ENCODE measurements around the gene SMC6.

The SMC6 gene

GRCh38 chr2:17719562-17720371 is 33.8 kb downstream of the SMC6 start:
- peak; percentile 63 for TF ChIP-seq CTCF (IDR thresholded peaks at IDR 0.05; ENCODE audit: low read depth, low read length, missing control alignments)
- DNase-seq (ENCODE audit: extremely low read depth, low read depth) = no peak
- H3K4me3 ChIP-seq (replicated peaks; ENCODE audit: low read depth, low read length) = no peak overlapping the region

- DNase-seq (ENCODE audit: extremely low read depth, low read depth) = no peak
- no peak for TF ChIP-seq CTCF (IDR thresholded peaks at IDR 0.05; ENCODE audit: low read depth, low read length, missing control alignments)
- no peak overlapping the region for H3K4me3 ChIP-seq (replicated peaks; ENCODE audit: low read depth, low read length)
Observed at GRCh38 chr2:17718689-17719088, 34.9 kb downstream of the SMC6 start.

- TF ChIP-seq CTCF (IDR thresholded peaks at IDR 0.05; ENCODE audit: low read depth, low read length, missing control alignments) = no peak
- DNase-seq (ENCODE audit: extremely low read depth, low read depth) = no peak
- no peak overlapping the region for H3K4me3 ChIP-seq (replicated peaks; ENCODE audit: low read depth, low read length)
Observed at GRCh38 chr2:17717666-17718065, 35.9 kb downstream of the SMC6 start.

- DNase-seq (ENCODE audit: extremely low read depth, low read depth) = no peak
- TF ChIP-seq CTCF (IDR thresholded peaks at IDR 0.05; ENCODE audit: low read depth, low read length, missing control alignments) = no peak
- H3K4me3 ChIP-seq (replicated peaks; ENCODE audit: low read depth, low read length) = no peak overlapping the region
Observed at GRCh38 chr2:17713291-17713690, 40.3 kb downstream of the SMC6 start.

- no peak for DNase-seq (ENCODE audit: extremely low read depth, low read depth)
- no peak overlapping the region for H3K4me3 ChIP-seq (replicated peaks; ENCODE audit: low read depth, low read length)
- no peak for TF ChIP-seq CTCF (IDR thresholded peaks at IDR 0.05; ENCODE audit: low read depth, low read length, missing control alignments)
Observed at GRCh38 chr2:17710547-17711248, 42.9 kb downstream of the SMC6 start.

GRCh38 chr2:17709897-17710296 is 43.7 kb downstream of the SMC6 start:
- no peak for TF ChIP-seq CTCF (IDR thresholded peaks at IDR 0.05; ENCODE audit: low read depth, low read length, missing control alignments)
- DNase-seq (ENCODE audit: extremely low read depth, low read depth) = no peak
- H3K4me3 ChIP-seq (replicated peaks; ENCODE audit: low read depth, low read length) = no peak overlapping the region

Data from HFF-Myc (cell line).